Heart left ventricle (tissue), 16 donors: Measurements from ENCODE around the gene EXD1. TPM values are rescaled to one million over a fixed set of nuclear protein-coding genes. Genes with fewer than 3 reads are reported as not detected.
A peak's percentile ranks its signal among the peaks of the same experiment; 100 is the strongest.
"Not testable (repeated sequence)": the region's sequence is repeated elsewhere in the genome, so short reads cannot be mapped to it uniquely, and the experiment has no call there.

Experiments
- ATAC-seq, 4 donors: fragments of 200-7000 bp; cut with Tn5 transposase; one replicate each; pipeline ENCODE4 v1.9.1; 2020 to 2022; ENCODE audit warnings: moderate library complexity in 4 of 4, mild to moderate bottlenecking in 3 of 4, moderate number of reproducible peaks in 1 of 4
- DNase-seq, 5 donors: peaks; one replicate each; pipeline ENCODE4 v3.0.0-alpha.2; 2020
- H3K27ac ChIP-seq, 12 donors: fragments of 200-600 bp; sonication (generic) in 4 of 12; one replicate each; pipeline versions ENCODE4 v1.5.0 to v1.8.0; 2016 to 2022; ENCODE audit warnings: mild to moderate bottlenecking in 2 of 12
- H3K27me3 ChIP-seq, 9 donors: fragments of 200-600 bp; sonication (generic) in 2 of 9; one replicate each; pipeline versions ENCODE4 v1.5.1 to v1.8.0; 2016 to 2022; ENCODE audit warnings: mild to moderate bottlenecking in 3 of 9
- H3K36me3 ChIP-seq, 9 donors: fragments of 200-600 bp; sonication (generic) in 2 of 9; one replicate each; pipeline versions ENCODE4 v1.5.0 to v1.8.0; 2018 to 2022; ENCODE audit warnings: mild to moderate bottlenecking in 2 of 9
- H3K4me1 ChIP-seq, 12 donors: fragments of 200-600 bp; sonication (generic) in 4 of 12; one replicate each; pipeline versions ENCODE4 v1.5.0 to v1.8.0; 2016 to 2022; ENCODE audit warnings: mild to moderate bottlenecking in 3 of 12
- H3K4me3 ChIP-seq, 12 donors: fragments of 200-600 bp; sonication (generic) in 4 of 12; one replicate each; pipeline versions ENCODE4 v1.5.0 to v1.8.0; 2017 to 2022; ENCODE audit warnings: mild to moderate bottlenecking in 9 of 12, moderate library complexity in 4 of 12
- H3K9me3 ChIP-seq, 12 donors: fragments of 200-600 bp; sonication (generic) in 4 of 12; one replicate each; pipeline versions ENCODE4 v1.5.0 to v1.8.0; 2016 to 2022; ENCODE audit warnings: mild to moderate bottlenecking in 1 of 12
- CTCF ChIP-seq, 12 donors: fragments of 200-600 bp; sonication (generic) in 4 of 12; IDR thresholded peaks; one replicate each; pipeline versions ENCODE4 v1.5.0 to v1.8.0; 2018 to 2022; ENCODE audit warnings: antibody characterized with exemption in 12 of 12, mild to moderate bottlenecking in 5 of 12
- POLR2A ChIP-seq, 2 donors: fragments of 450-650 bp; IDR thresholded peaks; one replicate each; pipeline ENCODE4 v1.6.1; 2017; ENCODE audit warnings: antibody characterized with exemption in 2 of 2, mild to moderate bottlenecking in 2 of 2, moderate library complexity in 2 of 2
- WGBS, 4 donors: extraction: QIAGEN DNeasy Blood & Tissue Kit in 2 of 4; methylation state at CpG; one replicate each; pipeline versions ENCODE4 v1.1.5 to v1.1.7; 2013 to 2018; 5-methylcytosine and 5-hydroxymethylcytosine counted together
- intact Hi-C, 10 donors: fragments of 100-400 bp; cut with DNase I; formaldehyde crosslinking; loops; one replicate each; pipeline versions ENCODE4 v1.11.1 to v1.14.2; 2022
- polyA plus RNA-seq, 2 donors: library from polyadenylated mRNA; stranded (reverse); fragments of 200-250 nt; gene quantifications; one replicate each; pipeline ENCODE4 v1.2.3, GENCODE V29; 2013
- total RNA-seq, 9 donors: library from RNA; depleted of rRNA in 2 of 9; stranded (reverse); fragments of >200 nt in 2 of 9; fragmentation: NEBNext Ultra II Directional in 3 of 9; extraction: Animal tissue kit (Norgen Biotek cat#: 25700) in 3 of 9; gene quantifications; one replicate each; pipeline versions ENCODE4 v1.1.0 to v1.2.4, GENCODE V29; 2016 to 2023
- donor health status: ischemic (EF 13 %, LVEDD 7.1; RV severe dilation, severe dysfunction).
- donor health status: healthy with polysubstance abuse.
- donor health status: DM: no; HTN: yes; CAD: no.
- donor health status: DM: no; HTN: no; CAD: no.
- donor health status: ischemic (EF 25% LVEDD 6.9; RV normal size, moderate dysfunction).
- donor health status: ischemic (EF 25% LVEDD 5.7; RV mildly dilated, moderate dysfunction).
- donor health status: healthy.
- donor health status: DM: yes; HTN: yes; CAD: no.
- donor health status: ischemic (EF 35%, LVEDD 5.7; RV mildly dilated, moderate dysfunction).
- donor health status: nonischemic (EF 11% LVEDD 7.7; RV severe dilation, severe dysfunction).
- donor health status: DM: yes; HTN: yes; CAD: no.
- donor health status: PGD.
- donor health status: ischemic (EF 29% LVEDD 5.4; RV normal size, mild dysfunction).
- donor health status: nonischemic (EF 23%, LVEDD 6.1; RV moderate dilation, normal function).

EXD1 gene
- total and polyA plus RNA-seq, 11 donors: not detected

GRCh38 chr15:41269887-41270286 lies 39.3 kb upstream of the EXD1 start:
- H3K9me3 ChIP-seq: no peaks in the 10 kb centered on the region
- DNase-seq (no peak), ATAC-seq (no peak)
- TF ChIP-seq POLR2A (IDR thresholded peaks at IDR 0.05) (no peak), CTCF (IDR thresholded peaks at IDR 0.05) (no peak)
- intact Hi-C loops: no loop called here
- H3K4me1 ChIP-seq: no peaks in the 10 kb centered on the region
- H3K4me3 ChIP-seq: no peak overlapping the region
- 89 to 97% (median 93%) methylated on average over 2 of the region's 2 CpGs for WGBS, 4 donors
- H3K27ac ChIP-seq: no peak overlapping the region
- H3K36me3 ChIP-seq: peaks cover 0 to 91% (median 68%) of the 10 kb centered on the region in 9 donors
- H3K27me3 ChIP-seq: no peaks in the 10 kb centered on the region

DNA sequence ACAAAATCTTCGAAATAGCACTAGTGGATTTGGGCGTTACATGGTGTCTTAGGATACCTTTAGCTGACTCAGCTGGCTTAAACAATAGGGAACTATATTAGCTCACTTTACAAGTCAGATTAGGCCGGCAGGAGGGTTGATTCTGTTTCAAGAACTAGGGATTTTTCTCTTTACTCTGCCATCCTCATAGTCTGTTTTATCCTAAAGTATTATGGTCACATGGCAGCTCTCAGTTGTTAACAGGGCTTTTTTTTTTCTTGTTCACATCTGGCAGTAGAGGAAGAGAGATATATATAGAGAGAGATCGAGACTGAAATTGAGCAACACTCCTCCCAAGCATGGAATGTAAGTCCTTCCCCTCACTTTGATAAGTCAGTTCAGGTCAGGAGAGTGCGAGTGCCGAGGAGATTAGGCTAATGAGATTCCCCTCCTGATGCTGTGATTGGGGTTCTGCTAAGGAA lies 33.4 kb upstream of the EXD1 start:
- peaks cover 0 to 70% (median 50%) of the 10 kb centered on the region in 9 donors for H3K36me3 ChIP-seq
- ATAC-seq: peak; percentile 81 to 91 (median 85)
- DNase-seq: no peak
- TF ChIP-seq CTCF (IDR thresholded peaks at IDR 0.05): no peak
- no peak for TF ChIP-seq POLR2A (IDR thresholded peaks at IDR 0.05)
- no peaks in the 10 kb centered on the region for H3K9me3 ChIP-seq
- H3K27me3 ChIP-seq: no peaks in the 10 kb centered on the region
- peaks cover 0 to 28% (median 9%) of the 10 kb centered on the region in 12 donors for H3K4me1 ChIP-seq
- intact Hi-C loops: no loop called here
- 45 to 55% (median 49%) methylated on average over 6 of the region's 6 CpGs for WGBS, 4 donors
- H3K27ac ChIP-seq: peak overlapping the region in 10 of 12 donors; percentile 4 to 55 (median 22)
- H3K4me3 ChIP-seq: no peak overlapping the region

DNA sequence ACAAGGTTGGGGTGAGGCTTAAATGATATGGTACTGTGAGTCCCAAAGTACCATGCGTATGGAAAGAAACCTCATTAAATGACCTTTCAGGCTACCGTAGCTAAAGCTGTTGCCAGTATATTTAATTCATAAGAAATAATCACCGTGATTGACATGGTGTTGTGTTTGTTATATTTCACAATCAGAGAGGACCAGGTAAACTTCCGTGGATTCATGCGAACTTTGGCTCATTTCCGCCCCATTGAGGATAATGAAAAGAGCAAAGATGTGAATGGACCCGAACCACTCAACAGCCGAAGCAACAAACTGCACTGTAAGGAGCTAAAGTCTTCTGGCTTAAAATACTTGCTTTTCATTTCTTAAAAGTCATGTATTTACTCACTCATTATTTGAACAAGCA lies 32.0 kb upstream of the EXD1 start:
- intact Hi-C loops: no loop called here
- Histone ChIP-seq H3K36me3 (peaks cover 0 to 71% (median 58%) of the 10 kb centered on the region in 9 donors), H3K27ac (no peak overlapping the region), H3K9me3 (no peaks in the 10 kb centered on the region), H3K4me1 (peaks cover 0 to 36% (median 18%) of the 10 kb centered on the region in 12 donors), H3K27me3 (no peaks in the 10 kb centered on the region), H3K4me3 (no peak overlapping the region)
- 96 to 99% (median 97%) methylated on average over 8 of the region's 8 CpGs for WGBS, 4 donors
- ATAC-seq (no peak), DNase-seq (no peak)
- TF ChIP-seq POLR2A (IDR thresholded peaks at IDR 0.05) (no peak), CTCF (IDR thresholded peaks at IDR 0.05) (no peak)

DNA sequence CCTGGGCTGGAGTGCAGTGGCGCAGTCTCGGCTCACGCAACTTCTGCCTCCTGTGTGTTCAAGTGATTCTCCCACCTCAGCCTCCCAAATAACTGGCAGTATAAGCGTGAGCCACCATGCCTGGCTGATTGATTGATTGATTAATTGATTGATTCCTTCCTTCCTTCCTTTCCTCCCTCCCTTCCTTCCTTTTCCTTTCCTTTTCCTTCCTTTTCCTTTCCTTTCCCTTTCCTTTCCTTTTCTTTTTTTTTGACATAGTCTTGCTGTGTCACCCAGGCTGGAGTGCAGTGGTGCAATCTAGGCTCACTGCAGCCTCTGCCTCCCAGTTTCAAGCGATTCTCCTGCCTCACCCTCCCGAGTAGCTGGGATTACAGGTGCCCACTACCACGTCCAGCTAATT lies 30.4 kb upstream of the EXD1 start:
- DNase-seq, ATAC-seq, H3K9me3 ChIP-seq, H3K27me3 ChIP-seq, H3K27ac ChIP-seq, H3K4me3 ChIP-seq, intact Hi-C loops: not testable (repeated sequence)
- peaks cover 0 to 48% (median 25%) of the 10 kb centered on the region in 12 donors for H3K4me1 ChIP-seq
- WGBS, 4 donors: 93 to 97% (median 96%) methylated on average over 7 of the region's 7 CpGs
- peaks cover 0 to 70% (median 59%) of the 10 kb centered on the region in 9 donors for H3K36me3 ChIP-seq
